Small intestine (tissue), 7 donors: ENCODE results near the gene CDH23. TPM values are rescaled to one million over a fixed set of nuclear protein-coding genes. Genes with fewer than 3 reads are reported as not detected.

Source experiments
- DNase-seq, 2 donors: peaks; one replicate each; pipeline versions ENCODE4 v3.0.0 to v3.0.0-alpha.2; 2013
- FAIRE-seq: peaks from 2 replicates; lab custom pipeline; 2012; peaks lifted over from hg19 to GRCh38; lab: Jason Lieb, UNC
- H3K27ac ChIP-seq, 3 donors: one replicate each; pipeline ENCODE4 v1.5.1; 2013; ENCODE audit warnings: low read length in 2 of 3, mild to moderate bottlenecking in 2 of 3, control low read depth in 1 of 3, inconsistent platforms in 1 of 3, low read depth in 1 of 3, moderate library complexity in 1 of 3
- H3K27me3 ChIP-seq, 3 donors: one replicate each; pipeline ENCODE4 v1.6.1; 2013; ENCODE audit warnings: low read length in 3 of 3, inconsistent platforms in 1 of 3; ENCODE audit not compliant: control insufficient read depth in 3 of 3, insufficient read depth in 3 of 3
- H3K36me3 ChIP-seq, 3 donors: one replicate each; pipeline ENCODE4 v1.6.1; 2013; ENCODE audit warnings: low read length in 3 of 3, inconsistent platforms in 1 of 3, low read depth in 1 of 3, mild to moderate bottlenecking in 1 of 3, moderate library complexity in 1 of 3; ENCODE audit not compliant: control insufficient read depth in 3 of 3, insufficient read depth in 2 of 3
- H3K4me1 ChIP-seq, 3 donors: one replicate each; pipeline ENCODE4 v1.6.1; 2013; ENCODE audit warnings: low read length in 2 of 3, inconsistent platforms in 1 of 3, low read depth in 1 of 3, mild to moderate bottlenecking in 1 of 3, moderate library complexity in 1 of 3; ENCODE audit not compliant: control insufficient read depth in 3 of 3, insufficient read depth in 2 of 3
- H3K4me3 ChIP-seq, 3 donors: one replicate each; pipeline ENCODE4 v1.5.1; 2013; ENCODE audit warnings: low read length in 3 of 3, control low read depth in 1 of 3, inconsistent platforms in 1 of 3, low read depth in 1 of 3, mild to moderate bottlenecking in 1 of 3, moderate library complexity in 1 of 3
- H3K9me3 ChIP-seq, 2 donors: one replicate each; pipeline ENCODE4 v1.6.1; 2013; ENCODE audit warnings: low read depth in 1 of 2, low read length in 1 of 2; ENCODE audit not compliant: control insufficient read depth in 2 of 2, insufficient read depth in 1 of 2
- WGBS, 3 donors: extraction: QIAGEN DNeasy Blood & Tissue Kit; methylation state at CpG; one replicate each; pipeline ENCODE4 v1.1.7; 2013; 5-methylcytosine and 5-hydroxymethylcytosine counted together
- polyA plus RNA-seq, 4 donors: library from polyadenylated mRNA; stranded (reverse) in 3 of 4; unstranded in 1 of 4; fragments of 200-250 nt in 3 of 4; fragments of 120-200 nt in 1 of 4; gene quantifications; one replicate each; pipeline versions ENCODE4 v1.2.1 to v1.2.3, GENCODE V29; 2013
- donor health status: healthy with polysubstance abuse.
- donor health status: control.
- donor health status: control.
- donor health status: Bipolar disorder and iron deficiency.
- donor health status: healthy.

The CDH23 gene
- polyA plus RNA-seq, 4 donors = 0.89 to 2.5 (median 1.6) TPM

GRCh38 chr10:71483135-71483534, 86.4 kb downstream of the CDH23 start:
- Histone ChIP-seq H3K27me3 (peaks cover 0 to 14% (median 0%) of the 10 kb centered on the region in 3 donors), H3K9me3 (no peaks in the 10 kb centered on the region), H3K27ac (no peak overlapping the region), H3K36me3 (no peaks in the 10 kb centered on the region), H3K4me3 (no peak overlapping the region), H3K4me1 (no peaks in the 10 kb centered on the region)
- no peak for FAIRE-seq
- DNase-seq = no peak
- WGBS, 3 donors = 77 to 90% (median 80%) methylated on average over 4 of the region's 4 CpGs

GRCh38 chr10:71483885-71484751, 87.4 kb downstream of the CDH23 start:
- no peaks in the 10 kb centered on the region for H3K4me1 ChIP-seq
- peaks cover 0 to 11% (median 0%) of the 10 kb centered on the region in 3 donors for H3K27me3 ChIP-seq
- FAIRE-seq (no peak), DNase-seq (peak in 1 of 2 donors; percentile 20)
- WGBS, 3 donors = 15 to 58% (median 38%) methylated on average over 22 of the region's 22 CpGs
- H3K27ac ChIP-seq = no peak overlapping the region
- H3K36me3 ChIP-seq = no peaks in the 10 kb centered on the region
- no peak overlapping the region for H3K4me3 ChIP-seq
- H3K9me3 ChIP-seq = no peaks in the 10 kb centered on the region

GRCh38 chr10:71486484-71487114, 89.9 kb downstream of the CDH23 start:
- H3K4me3 ChIP-seq = no peak overlapping the region
- H3K36me3 ChIP-seq = no peaks in the 10 kb centered on the region
- H3K27ac ChIP-seq = no peak overlapping the region
- no peaks in the 10 kb centered on the region for H3K9me3 ChIP-seq
- WGBS, 3 donors = 57 to 90% (median 76%) methylated on average over 6 of the region's 6 CpGs
- DNase-seq = peak; percentile 25 to 58
- no peaks in the 10 kb centered on the region for H3K4me1 ChIP-seq
- H3K27me3 ChIP-seq = peaks cover 0 to 11% (median 0%) of the 10 kb centered on the region in 3 donors
- FAIRE-seq = no peak

GRCh38 chr10:71487726-71488125, 91.0 kb downstream of the CDH23 start:
- Histone ChIP-seq H3K4me3 (no peak overlapping the region), H3K27ac (no peak overlapping the region), H3K9me3 (no peaks in the 10 kb centered on the region), H3K27me3 (peaks cover 0 to 9% (median 0%) of the 10 kb centered on the region in 3 donors), H3K36me3 (no peaks in the 10 kb centered on the region), H3K4me1 (no peaks in the 10 kb centered on the region)
- DNase-seq (no peak), FAIRE-seq (no peak)
- 87 to 96% (median 95%) methylated on average over 1 of the region's 1 CpG for WGBS, 3 donors

- no peak for FAIRE-seq
Observed at GRCh38 chr10:71489077-71489476, 92.4 kb downstream of the CDH23 start.

GRCh38 chr10:71492872-71493271, 96.2 kb downstream of the CDH23 start:
- Histone ChIP-seq H3K4me3 (no peak overlapping the region), H3K9me3 (no peaks in the 10 kb centered on the region), H3K4me1 (no peaks in the 10 kb centered on the region), H3K36me3 (no peaks in the 10 kb centered on the region), H3K27ac (no peak overlapping the region), H3K27me3 (no peaks in the 10 kb centered on the region)
- WGBS, 3 donors = 71 to 83% (median 79%) methylated on average over 6 of the region's 6 CpGs
- FAIRE-seq (no peak), DNase-seq (no peak)

More at GRCh38 chr10:71489077-71489476, 92.4 kb downstream of the CDH23 start:
- peaks cover 0 to 3% (median 0%) of the 10 kb centered on the region in 3 donors for H3K27me3 ChIP-seq
- H3K4me3 ChIP-seq = no peak overlapping the region
- no peaks in the 10 kb centered on the region for H3K4me1 ChIP-seq
- no peaks in the 10 kb centered on the region for H3K36me3 ChIP-seq
- 90 to 97% (median 97%) methylated on average over 2 of the region's 2 CpGs for WGBS, 3 donors
- no peak overlapping the region for H3K27ac ChIP-seq
- no peak for DNase-seq
- no peaks in the 10 kb centered on the region for H3K9me3 ChIP-seq

GRCh38 chr10:71493741-71494140, 97.0 kb downstream of the CDH23 start:
- 71 to 92% (median 81%) methylated on average over 6 of the region's 6 CpGs for WGBS, 3 donors
- H3K36me3 ChIP-seq = no peaks in the 10 kb centered on the region
- H3K4me3 ChIP-seq = no peak overlapping the region
- H3K4me1 ChIP-seq = no peaks in the 10 kb centered on the region
- peaks cover 0 to 2% (median 0%) of the 10 kb centered on the region in 3 donors for H3K27me3 ChIP-seq
- no peak for FAIRE-seq
- H3K27ac ChIP-seq = no peak overlapping the region
- no peaks in the 10 kb centered on the region for H3K9me3 ChIP-seq
- DNase-seq = no peak

GRCh38 chr10:71494476-71494875, 97.8 kb downstream of the CDH23 start:
- Histone ChIP-seq H3K9me3 (no peaks in the 10 kb centered on the region), H3K4me1 (no peaks in the 10 kb centered on the region), H3K4me3 (no peak overlapping the region), H3K36me3 (no peaks in the 10 kb centered on the region), H3K27me3 (peaks cover 0 to 2% (median 0%) of the 10 kb centered on the region in 3 donors), H3K27ac (no peak overlapping the region)
- FAIRE-seq = no peak
- 87 to 94% (median 94%) methylated on average over 8 of the region's 8 CpGs for WGBS, 3 donors
- no peak for DNase-seq
